ENCODE measurements around the gene ATOH8.

GRCh38 chr2:85741211-85741832 lies 12.5 kb upstream of the ATOH8 start:
- no peak for TF ChIP-seq EZH2 (IDR thresholded peaks at IDR 0.05; ENCODE audit: borderline replicate concordance, low read depth, low read length, severe bottlenecking)
- no peak for TF ChIP-seq POLR2AphosphoS5 (IDR thresholded peaks at IDR 0.05; ENCODE audit: insufficient read depth, low read depth, low read length)
- TF ChIP-seq CTCF (IDR thresholded peaks at IDR 0.05; ENCODE audit: extremely low read depth in 1 of 2, insufficient read depth in 1 of 2, low read depth in 1 of 2, low read length in 2 of 2): no peak
- no peak for TF ChIP-seq POLR2A (IDR thresholded peaks at IDR 0.05; ENCODE audit: low read depth, low read length)
- no peak for TF ChIP-seq FOS (IDR thresholded peaks at IDR 0.05; ENCODE audit: borderline replicate concordance, insufficient read depth, low read length)

Measured in endothelial cell of umbilical vein (primary cell).